GM04504 (cell line): ENCODE data around the gene SNRPD3.
"Not testable (repeated sequence)": the region's sequence is repeated elsewhere in the genome, so short reads cannot be mapped to it uniquely, and the experiment has no call there.

Experiments used
- DNase-seq: peaks from one replicate; pipeline ENCODE4 v3.0.0-alpha.2; 2012; ENCODE audit warnings: low read depth

Gene SNRPD3

GRCh38 chr22:24592058-24592850 lies 36.5 kb downstream of the SNRPD3 start:
- DNase-seq: no peak

DNA sequence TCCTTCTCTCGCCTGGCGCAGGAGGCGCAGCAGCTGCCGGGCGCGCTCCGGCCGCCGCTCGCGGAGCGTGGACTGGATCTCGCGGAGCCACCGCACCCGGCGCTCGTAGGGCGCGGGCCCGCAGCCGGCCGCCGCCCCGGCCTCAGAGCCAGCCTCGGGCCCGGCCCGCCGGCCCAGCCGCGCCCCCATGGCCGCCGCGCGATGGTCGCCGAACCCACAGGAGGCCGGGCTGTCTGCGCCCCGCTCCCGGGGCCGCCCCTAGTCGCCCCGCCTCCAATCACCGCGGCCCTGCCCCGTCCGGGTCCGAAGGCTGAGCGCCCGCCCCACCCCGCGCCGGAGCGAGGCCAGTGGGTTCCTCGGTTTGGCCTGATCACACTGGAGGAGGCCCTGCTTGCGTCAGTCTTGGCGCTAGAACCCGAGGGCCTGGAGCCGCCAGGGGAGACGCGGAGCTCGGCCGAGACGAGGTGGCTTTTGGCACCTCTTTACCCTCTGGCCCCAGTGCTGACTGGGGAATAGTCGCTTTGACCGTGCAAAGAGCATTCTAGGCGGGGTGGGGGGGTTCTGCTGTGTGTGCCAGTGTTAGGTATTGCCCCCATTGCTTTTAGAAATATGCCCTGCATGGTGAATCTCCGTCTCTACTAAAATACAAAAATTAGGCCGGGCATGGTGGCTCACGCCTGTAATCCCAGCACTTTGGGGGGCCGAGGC lies 37.2 kb downstream of the SNRPD3 start, which contains the start of gene LRRC75B:
Gene LRRC75B (minus strand): TSS at position 223 of the 708 bp plus-strand sequence. CDS start 34 bp downstream, at position 189.
- peak; percentile 64 for DNase-seq

DNA sequence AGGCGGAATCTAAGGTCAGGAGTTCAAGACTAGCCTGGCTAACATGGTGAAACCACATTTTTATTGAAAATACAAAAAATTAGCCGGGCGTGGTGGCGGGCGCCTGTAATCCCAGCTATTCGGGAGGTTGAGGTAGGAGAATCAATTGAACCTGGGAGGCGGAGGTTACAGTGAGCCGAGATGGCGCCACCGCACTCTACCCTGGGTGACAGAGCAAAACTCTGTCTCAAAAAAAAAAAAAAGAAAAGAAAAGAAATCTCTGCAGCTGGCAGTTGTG lies 37.7 kb downstream of the SNRPD3 start:
- DNase-seq: not testable (repeated sequence)

DNA sequence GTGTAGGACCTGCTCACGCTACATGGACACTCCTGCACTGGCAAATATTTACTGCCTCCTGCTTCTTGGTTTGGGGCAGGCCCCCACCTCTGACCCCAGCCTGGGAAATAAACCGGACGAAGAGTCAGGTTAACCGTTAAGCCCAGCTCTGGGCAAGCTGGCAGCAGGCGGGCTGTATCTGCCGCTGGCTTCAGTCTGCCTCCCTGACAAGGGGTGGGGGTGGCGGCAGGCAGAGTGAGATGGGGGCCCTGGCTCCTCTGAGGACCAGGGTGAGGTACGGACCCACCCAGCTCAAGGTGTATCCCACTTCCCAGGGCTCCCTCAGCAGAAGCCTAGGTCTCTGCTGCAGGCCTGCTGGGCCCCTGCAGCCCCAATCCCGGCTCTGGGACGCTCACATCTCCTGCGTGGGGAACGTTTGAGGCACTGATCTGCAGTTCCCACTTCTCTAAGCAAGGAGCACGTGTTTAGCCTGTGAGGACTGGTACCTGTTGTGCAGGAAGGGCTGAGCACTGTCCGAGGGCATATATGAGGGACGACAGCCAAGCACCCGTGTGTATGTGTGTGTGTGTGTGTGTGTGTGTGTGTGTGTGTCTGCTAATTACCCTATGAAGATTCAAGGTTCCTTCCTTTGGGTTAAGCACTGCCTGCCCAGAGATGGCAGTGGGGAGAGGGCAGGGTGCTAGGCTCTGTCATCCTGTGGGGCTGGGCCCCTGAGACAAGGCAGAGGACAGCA lies 38.2 kb downstream of the SNRPD3 start:
- DNase-seq: no peak

DNA sequence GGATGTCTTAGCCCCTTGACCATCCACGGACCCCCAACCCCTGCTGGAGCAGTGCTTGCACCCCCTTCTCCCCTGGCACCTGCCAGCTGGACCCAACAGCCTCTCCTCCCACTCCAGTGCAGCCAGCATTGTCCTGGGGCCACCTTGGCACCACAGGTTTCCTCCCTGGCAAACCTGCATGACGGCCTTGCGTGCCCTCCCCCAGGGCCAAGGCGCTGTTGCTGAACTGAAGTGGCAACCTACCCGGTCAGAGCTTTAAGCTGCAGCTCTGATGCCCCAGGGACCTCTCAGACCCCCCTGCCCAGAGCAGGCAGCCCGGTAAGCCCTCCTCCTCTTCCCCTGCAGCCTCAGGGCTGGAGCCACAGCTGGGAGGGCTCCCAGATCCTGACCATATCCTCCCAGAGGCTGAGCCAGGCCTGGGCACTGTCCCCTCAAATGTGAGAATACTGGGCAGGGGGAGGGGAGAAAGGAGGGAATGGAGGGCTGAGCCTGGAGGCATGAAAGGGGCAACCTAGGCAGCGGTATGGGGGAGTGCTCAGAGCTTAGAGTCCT lies 38.8 kb downstream of the SNRPD3 start:
- DNase-seq: no peak

- DNase-seq: no peak
These were observed 39.4 kb downstream of the SNRPD3 start for GRCh38 chr22:24595228-24595627.

DNA sequence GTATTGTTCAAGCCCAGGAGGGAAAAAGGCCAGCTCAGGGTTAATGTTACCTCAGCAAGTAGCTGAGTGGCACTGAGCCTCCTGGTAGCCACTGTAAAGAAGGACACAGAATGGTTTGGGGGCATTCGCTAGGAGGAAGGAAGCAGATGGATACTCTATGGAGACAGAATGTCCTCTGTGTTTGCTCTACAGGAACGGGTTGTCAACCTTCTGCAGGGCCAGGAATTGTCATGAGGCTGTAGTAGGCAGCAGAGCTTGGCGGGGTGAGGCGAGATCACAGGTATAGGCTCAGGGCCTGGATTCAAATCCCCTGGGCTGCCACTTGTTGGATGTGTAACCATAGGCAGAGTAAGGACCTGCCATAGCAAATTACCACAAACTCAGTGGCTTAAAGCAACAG lies 40.1 kb downstream of the SNRPD3 start:
- no peak for DNase-seq

DNA sequence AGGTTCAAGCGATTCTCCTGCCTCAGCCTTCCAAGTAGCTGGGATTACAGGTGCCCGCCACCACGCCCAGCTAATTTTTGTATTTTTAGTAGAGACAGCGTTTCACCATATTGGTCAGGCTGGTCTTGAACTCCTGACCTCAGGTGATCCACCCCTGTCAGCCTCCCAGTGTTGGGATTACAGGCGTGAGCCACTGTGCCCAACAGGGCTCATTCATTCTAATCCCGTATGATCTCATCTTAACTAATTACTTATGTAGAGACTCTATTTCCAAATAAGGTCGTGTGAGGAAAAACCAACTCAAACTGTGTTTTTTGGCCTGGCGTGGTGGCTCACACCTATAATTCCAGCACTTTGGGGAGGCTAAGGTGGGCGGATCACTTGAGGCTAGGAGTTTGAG lies 41.3 kb downstream of the SNRPD3 start:
- DNase-seq: not testable (repeated sequence)

DNA sequence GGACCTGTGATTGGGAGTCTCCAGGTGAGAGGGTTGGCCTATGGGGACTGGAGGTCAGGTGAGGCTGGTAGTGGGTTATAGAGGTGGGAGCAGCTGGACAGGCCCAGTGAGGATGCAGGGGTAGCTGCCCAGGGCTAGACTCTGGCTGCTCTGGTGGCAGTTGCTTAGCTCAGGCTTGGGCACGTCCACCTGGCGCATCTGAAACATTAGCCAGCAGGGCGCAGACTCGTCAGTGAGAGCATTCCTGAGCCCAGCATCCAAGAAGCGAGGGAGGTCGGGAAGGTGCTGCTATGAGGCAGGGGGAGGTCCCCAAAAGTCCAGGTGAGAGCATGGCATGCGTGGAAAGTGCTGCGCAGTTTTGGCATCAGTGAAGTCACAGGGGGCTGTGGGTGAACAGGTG lies 43.7 kb downstream of the SNRPD3 start:
- DNase-seq: no peak

DNA sequence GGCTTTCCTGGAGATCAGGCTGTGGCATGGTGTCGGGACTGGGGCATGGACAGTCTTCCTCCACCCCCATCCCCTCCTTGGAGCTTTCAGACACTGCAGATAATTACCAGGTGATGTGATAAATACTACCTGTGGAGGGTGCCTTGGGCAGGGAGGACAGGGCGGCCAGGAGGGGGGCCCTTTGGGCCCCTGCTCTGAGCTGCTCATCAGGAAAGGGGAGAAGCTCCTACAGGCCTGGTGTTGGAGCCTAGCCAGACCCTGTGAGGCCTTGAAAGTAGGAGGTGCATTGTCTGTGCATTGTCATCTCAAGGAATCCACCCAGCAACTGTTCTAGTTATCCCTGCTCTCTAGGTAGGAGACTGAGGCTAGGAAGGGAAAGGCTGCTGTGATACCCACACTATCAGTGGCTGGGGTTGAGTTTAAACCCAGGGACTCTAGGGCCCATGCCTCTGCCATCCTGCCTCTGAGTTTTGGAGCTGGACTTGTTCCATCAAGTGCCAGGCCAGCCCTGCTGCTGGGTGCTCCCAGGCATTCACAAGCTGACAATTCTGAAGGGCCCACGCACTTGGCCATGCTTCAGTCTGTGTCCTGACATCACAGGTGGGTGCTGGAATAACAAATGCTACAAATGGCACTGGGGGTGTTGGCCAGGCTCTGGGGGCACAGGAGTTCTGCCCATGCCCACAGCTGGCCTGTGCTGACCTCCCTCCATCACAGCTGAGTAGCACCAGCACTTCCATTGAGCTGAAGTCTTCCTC lies 44.3 kb downstream of the SNRPD3 start:
- not testable (repeated sequence) for DNase-seq

DNA sequence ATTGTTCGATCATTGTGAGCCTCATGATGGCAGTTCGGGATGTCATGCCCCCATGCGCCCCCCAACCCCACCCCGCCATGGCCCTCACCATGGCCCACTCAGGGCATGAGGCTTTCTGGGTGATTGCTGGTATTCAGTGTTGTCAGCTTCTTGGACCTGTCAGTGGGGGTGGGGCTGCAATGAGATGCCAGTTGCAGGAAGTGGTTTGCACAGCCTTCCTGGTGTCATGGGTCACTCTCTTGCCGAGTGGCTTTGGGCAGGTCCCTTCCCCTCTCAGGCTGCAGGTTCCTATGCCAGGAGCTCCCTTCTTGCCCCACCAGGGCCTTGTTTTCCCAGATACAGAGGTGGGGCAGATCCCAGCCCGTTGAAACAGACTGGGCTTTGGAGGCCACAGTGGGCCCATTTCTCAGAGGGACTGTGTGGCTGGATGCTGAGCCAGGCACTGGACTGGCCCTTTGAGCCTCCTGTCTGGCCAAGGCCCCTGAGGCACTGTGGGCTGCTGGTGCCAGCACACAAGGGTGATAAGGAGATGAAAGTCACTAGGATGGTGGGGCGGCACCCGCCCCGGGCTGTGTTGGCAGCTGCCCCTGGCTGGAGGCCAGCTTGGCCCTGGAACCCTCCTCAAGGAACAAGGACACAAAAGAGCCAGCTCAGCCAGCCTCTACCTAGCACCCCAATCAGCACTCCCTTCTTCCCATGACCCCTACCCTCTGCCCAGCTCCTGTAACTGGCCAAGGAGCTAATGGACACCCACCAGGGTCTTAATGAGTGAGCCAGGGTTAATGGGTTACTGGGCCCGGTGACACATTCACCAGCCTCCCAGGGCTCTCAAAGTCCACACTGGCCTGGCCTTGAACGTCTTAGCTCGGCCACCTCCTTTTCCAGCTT lies 45.7 kb downstream of the SNRPD3 start:
- no peak for DNase-seq

- DNase-seq: not testable (repeated sequence)
These were observed 46.4 kb downstream of the SNRPD3 start for GRCh38 chr22:24602105-24602749.

GRCh38 chr22:24602847-24603769 lies 47.3 kb downstream of the SNRPD3 start, which contains the start of gene GGT1:
GGT1 (plus strand) TSS chr22:24603193; CDS start chr22:24611082, 7,889 bp downstream.
- DNase-seq: not testable (repeated sequence)

GRCh38 chr22:24603770-24604629 lies 48.2 kb downstream of the SNRPD3 start:
- not testable (repeated sequence) for DNase-seq

GRCh38 chr22:24606340-24606739 lies 50.5 kb downstream of the SNRPD3 start:
- DNase-seq: not testable (repeated sequence)

DNA sequence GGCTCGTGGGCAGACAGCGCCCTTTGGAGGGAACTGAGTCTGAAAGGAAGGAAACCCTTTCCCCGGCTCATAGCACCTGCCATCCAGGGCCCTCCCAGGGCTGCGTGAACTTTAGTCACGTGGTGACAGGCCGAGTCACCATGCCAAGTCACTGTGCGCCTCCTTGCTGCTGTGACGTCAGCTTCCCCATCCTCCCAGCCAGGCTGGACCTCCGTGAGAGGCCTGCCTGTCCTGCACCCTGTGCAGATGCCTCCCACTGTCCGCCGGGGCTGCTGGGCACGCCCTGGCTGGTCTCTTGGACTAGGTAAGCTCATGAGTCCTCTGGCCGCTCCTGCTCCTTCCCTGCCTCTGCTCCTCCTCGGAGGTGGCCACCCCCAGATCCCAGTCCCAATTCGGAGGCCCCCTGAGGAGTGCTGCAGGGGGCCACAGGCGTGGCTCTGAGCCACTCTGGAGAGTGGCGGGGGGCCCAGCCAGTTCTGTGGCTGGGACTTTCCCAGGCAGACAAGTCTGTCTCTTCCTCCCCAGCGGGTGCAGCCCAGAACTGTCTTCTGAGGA lies 51.7 kb downstream of the SNRPD3 start:
- DNase-seq: not testable (repeated sequence)

DNA sequence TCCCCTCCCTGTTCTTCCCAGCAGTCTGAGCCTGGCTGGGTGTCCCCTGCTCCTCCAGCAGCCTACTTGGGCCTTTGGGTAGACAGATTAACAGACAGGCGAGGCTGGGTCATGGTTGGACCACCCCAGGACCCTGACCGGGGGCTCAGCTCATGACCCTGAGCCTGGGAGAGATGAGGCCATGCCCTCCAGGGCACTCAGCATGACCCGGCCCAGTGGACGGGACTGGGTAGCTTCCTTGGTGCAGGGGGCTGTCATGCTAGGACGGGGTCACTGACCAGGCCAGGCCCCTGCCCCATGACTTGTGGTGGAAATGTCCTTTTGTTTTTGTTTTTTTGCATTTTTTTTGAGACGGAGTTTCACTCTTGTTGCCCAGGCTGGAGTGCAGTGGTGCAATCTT lies 52.5 kb downstream of the SNRPD3 start:
- DNase-seq: not testable (repeated sequence)

DNA sequence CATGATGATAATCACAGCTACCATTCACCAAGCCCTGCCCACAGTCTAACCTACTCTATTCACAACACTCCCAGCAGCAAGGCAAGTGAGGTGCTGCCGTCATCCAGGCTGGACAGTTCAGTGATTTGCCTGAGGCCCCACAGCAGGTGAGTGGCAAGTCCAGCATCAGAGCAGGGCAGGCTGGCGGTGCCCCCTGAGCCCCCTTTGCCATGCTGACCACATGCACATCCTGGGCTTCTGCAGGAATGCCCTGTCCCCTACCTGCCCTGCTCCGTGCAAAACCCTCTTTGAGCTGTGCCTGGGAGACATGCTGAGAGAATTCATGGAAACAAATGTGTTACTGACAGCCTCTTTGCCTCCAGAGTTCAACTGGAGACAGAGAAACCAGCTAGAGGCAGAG lies 54.1 kb downstream of the SNRPD3 start:
- DNase-seq: not testable (repeated sequence)
